ENCODE results near the gene TRAM2.

Gene TRAM2

GRCh38 chr6:52570291-52570700 is 6.6 kb downstream of the TRAM2 start:
- DNase-seq (ENCODE audit: low read depth in 4 of 4, low spot score in 1 of 4): no peak

- no peak for DNase-seq (ENCODE audit: low read depth in 4 of 4, low spot score in 1 of 4)
Observed at GRCh38 chr6:52568320-52568719, 8.5 kb downstream of the TRAM2 start.

- DNase-seq (ENCODE audit: low read depth in 4 of 4, low spot score in 1 of 4): no peak
Observed at GRCh38 chr6:52566853-52567279, 10.0 kb downstream of the TRAM2 start.

- DNase-seq (ENCODE audit: low read depth in 4 of 4, low spot score in 1 of 4): no peak
Observed at GRCh38 chr6:52566201-52566600, 10.7 kb downstream of the TRAM2 start.

GRCh38 chr6:52564856-52565255 is 12.0 kb downstream of the TRAM2 start:
- no peak for DNase-seq (ENCODE audit: low read depth in 4 of 4, low spot score in 1 of 4)

- no peak for DNase-seq (ENCODE audit: low read depth in 4 of 4, low spot score in 1 of 4)
Observed at GRCh38 chr6:52562911-52563310, 13.9 kb downstream of the TRAM2 start.

GRCh38 chr6:52560462-52560861 is 16.4 kb downstream of the TRAM2 start:
- no peak for DNase-seq (ENCODE audit: low read depth in 4 of 4, low spot score in 1 of 4)

- DNase-seq (ENCODE audit: low read depth in 4 of 4, low spot score in 1 of 4): no peak
Observed at GRCh38 chr6:52558266-52559000, 18.4 kb downstream of the TRAM2 start.

- no peak for DNase-seq (ENCODE audit: low read depth in 4 of 4, low spot score in 1 of 4)
Observed at GRCh38 chr6:52557389-52558265, 19.2 kb downstream of the TRAM2 start.

- DNase-seq (ENCODE audit: low read depth in 4 of 4, low spot score in 1 of 4): no peak
Observed at GRCh38 chr6:52555518-52556233, 21.2 kb downstream of the TRAM2 start.

GRCh38 chr6:52554684-52555280 is 22.1 kb downstream of the TRAM2 start:
- no peak for DNase-seq (ENCODE audit: low read depth in 4 of 4, low spot score in 1 of 4)

GRCh38 chr6:52553719-52554118 is 23.1 kb downstream of the TRAM2 start:
- DNase-seq (ENCODE audit: low read depth in 4 of 4, low spot score in 1 of 4): no peak

- DNase-seq (ENCODE audit: low read depth in 4 of 4, low spot score in 1 of 4): no peak
Observed at GRCh38 chr6:52553158-52553557, 23.7 kb downstream of the TRAM2 start.

- DNase-seq (ENCODE audit: low read depth in 4 of 4, low spot score in 1 of 4): no peak
Observed at GRCh38 chr6:52552278-52552643, 24.6 kb downstream of the TRAM2 start.

GRCh38 chr6:52551483-52552277 is 25.2 kb downstream of the TRAM2 start:
- no peak for DNase-seq (ENCODE audit: low read depth in 4 of 4, low spot score in 1 of 4)

GRCh38 chr6:52550870-52551269 is 26.0 kb downstream of the TRAM2 start:
- DNase-seq (ENCODE audit: low read depth in 4 of 4, low spot score in 1 of 4): no peak

GRCh38 chr6:52550014-52550575 is 26.8 kb downstream of the TRAM2 start:
- no peak for DNase-seq (ENCODE audit: low read depth in 4 of 4, low spot score in 1 of 4)

- no peak for DNase-seq (ENCODE audit: low read depth in 4 of 4, low spot score in 1 of 4)
Observed at GRCh38 chr6:52549428-52549827, 27.4 kb downstream of the TRAM2 start.

GRCh38 chr6:52548999-52549398 is 27.9 kb downstream of the TRAM2 start:
- DNase-seq (ENCODE audit: low read depth in 4 of 4, low spot score in 1 of 4): no peak

- no peak for DNase-seq (ENCODE audit: low read depth in 4 of 4, low spot score in 1 of 4)
Observed at GRCh38 chr6:52548353-52548713, 28.5 kb downstream of the TRAM2 start.
